ENCODE measurements around the gene TMTC2. TPM values are rescaled to one million over a fixed set of nuclear protein-coding genes. Genes with fewer than 3 reads are reported as not detected.

The TMTC2 gene
- total and polyA plus RNA-seq, 2 donors (not counting 1 experiment from before 2014, with no cell fraction given), result 2.4 to 3.2 TPM

GRCh38 chr12:83049306-83049705, 362.6 kb downstream of the TMTC2 start:
- Histone ChIP-seq H3K9ac (ENCODE audit: low read length) (no peak overlapping the region), H2AFZ (ENCODE audit: insufficient read depth, low read depth, low read length, poor library complexity, severe bottlenecking) (no peak overlapping the region), H3K27ac (ENCODE audit: low read length in 2 of 2) (no peak overlapping the region), H3K27me3 (replicated peaks in 1 of 4; ENCODE audit: control extremely low read depth in 1 of 4, control insufficient read depth in 3 of 4, insufficient read depth in 4 of 4, low read length in 3 of 4) (no peaks in the 10 kb centered on the region), H3K79me2 (ENCODE audit: control insufficient read depth, insufficient read depth, low read length) (no peaks in the 10 kb centered on the region), H3K36me3 (replicated peaks in 1 of 2; ENCODE audit: control extremely low read depth in 1 of 2, control insufficient read depth in 1 of 2, extremely low read depth in 1 of 2, insufficient read depth in 2 of 2, low read length in 1 of 2) (no peaks in the 10 kb centered on the region), H3K4me2 (replicated peaks; ENCODE audit: low read depth, low read length, poor library complexity, severe bottlenecking) (no peak overlapping the region), H3K9me3 (ENCODE audit: control extremely low read depth in 1 of 3, control insufficient read depth in 2 of 3, insufficient read depth in 1 of 3, low read length in 2 of 3) (no peaks in the 10 kb centered on the region), H3K4me1 (ENCODE audit: control insufficient read depth in 2 of 2, insufficient read depth in 2 of 2, low read length in 2 of 2) (no peaks in the 10 kb centered on the region), H4K20me1 (ENCODE audit: control insufficient read depth, insufficient read depth, low read length, poor library complexity, severe bottlenecking) (no peaks in the 10 kb centered on the region), H3K4me3 (ENCODE audit: control extremely low read depth in 1 of 5, extremely low read depth in 1 of 5, insufficient read depth in 1 of 5, low read depth in 2 of 5, low read length in 4 of 5) (no peak overlapping the region)
- intact Hi-C loops (cut with micrococcal nuclease), result no loop called here
- Mint-ChIP-seq H3K4me3 (no peak overlapping the region), H3K9me3 (ENCODE audit: insufficient read depth) (no peaks in the 10 kb centered on the region), H3K4me1 (no peaks in the 10 kb centered on the region), H3K27ac (no peak overlapping the region), H3K27me3 (no peaks in the 10 kb centered on the region)
- CTCF ChIA-PET, result no interaction called here
- DNase-seq, result no peak
- ATAC-seq (ENCODE audit: low read depth), result no peak
- POLR2A ChIA-PET, result no interaction called here
- TF ChIP-seq CTCF (IDR thresholded peaks at IDR 0.05) (no peak), EZH2 (IDR thresholded peaks at IDR 0.05; ENCODE audit: borderline replicate concordance, insufficient read depth, low read depth, low read length, poor library complexity, severe bottlenecking) (no peak)
- no CpG with 5 or more reads among the region's 5 CpGs for WGBS (ENCODE audit: insufficient coverage)

- Histone ChIP-seq H3K27me3 (replicated peaks in 1 of 4; ENCODE audit: control extremely low read depth in 1 of 4, control insufficient read depth in 3 of 4, insufficient read depth in 4 of 4, low read length in 3 of 4) (no peaks in the 10 kb centered on the region), H3K9ac (ENCODE audit: low read length) (no peak overlapping the region), H2AFZ (ENCODE audit: insufficient read depth, low read depth, low read length, poor library complexity, severe bottlenecking) (no peak overlapping the region), H3K4me2 (replicated peaks; ENCODE audit: low read depth, low read length, poor library complexity, severe bottlenecking) (no peak overlapping the region), H4K20me1 (ENCODE audit: control insufficient read depth, insufficient read depth, low read length, poor library complexity, severe bottlenecking) (no peaks in the 10 kb centered on the region), H3K27ac (ENCODE audit: low read length in 2 of 2) (no peak overlapping the region), H3K9me3 (ENCODE audit: control extremely low read depth in 1 of 3, control insufficient read depth in 2 of 3, insufficient read depth in 1 of 3, low read length in 2 of 3) (no peaks in the 10 kb centered on the region), H3K79me2 (ENCODE audit: control insufficient read depth, insufficient read depth, low read length) (no peaks in the 10 kb centered on the region), H3K4me3 (ENCODE audit: control extremely low read depth in 1 of 5, extremely low read depth in 1 of 5, insufficient read depth in 1 of 5, low read depth in 2 of 5, low read length in 4 of 5) (no peak overlapping the region), H3K4me1 (ENCODE audit: control insufficient read depth in 2 of 2, insufficient read depth in 2 of 2, low read length in 2 of 2) (no peaks in the 10 kb centered on the region), H3K36me3 (replicated peaks in 1 of 2; ENCODE audit: control extremely low read depth in 1 of 2, control insufficient read depth in 1 of 2, extremely low read depth in 1 of 2, insufficient read depth in 2 of 2, low read length in 1 of 2) (no peaks in the 10 kb centered on the region)
- H3K27ac Mint-ChIP-seq, result no peak overlapping the region
- ChIA-PET CTCF (no interaction called here), POLR2A (no interaction called here)
- WGBS (ENCODE audit: insufficient coverage), result 0% methylated on average over 1 of the region's 4 CpGs
- intact Hi-C loops (cut with micrococcal nuclease), result no loop called here
- no peaks in the 10 kb centered on the region for H3K4me1 Mint-ChIP-seq
- DNase-seq (no peak), ATAC-seq (ENCODE audit: low read depth) (no peak)
- no peak overlapping the region for H3K4me3 Mint-ChIP-seq
- H3K9me3 Mint-ChIP-seq (ENCODE audit: insufficient read depth), result no peaks in the 10 kb centered on the region
- TF ChIP-seq EZH2 (IDR thresholded peaks at IDR 0.05; ENCODE audit: borderline replicate concordance, insufficient read depth, low read depth, low read length, poor library complexity, severe bottlenecking) (no peak), CTCF (IDR thresholded peaks at IDR 0.05) (no peak)
- H3K27me3 Mint-ChIP-seq, result no peaks in the 10 kb centered on the region
These were observed 366.3 kb downstream of the TMTC2 start for GRCh38 chr12:83052890-83053541.

All from B cell (primary cell).